Neural cell (in vitro differentiated cells): ENCODE measurements around the gene P2RY8. TPM values are rescaled to one million over a fixed set of nuclear protein-coding genes. Genes with fewer than 3 reads are reported as not detected.

Experiments
- H2AFZ ChIP-seq: fragments of 200-600, 300-800 bp; sonication (generic), shearing (Covaris generic); 2 replicates; pipeline ENCODE4 v1.6.0; 2014; ENCODE audit warnings: low read depth, mild to moderate bottlenecking, antibody characterized with exemption, low read length, moderate library complexity
- H3F3A ChIP-seq: fragments of 200-600 bp; shearing (Covaris generic); 2 replicates; pipeline ENCODE4 v1.6.1; 2016; ENCODE audit warnings: mild to moderate bottlenecking, moderate library complexity, mixed read lengths, antibody characterized with exemption, low read length; ENCODE audit not compliant: insufficient read depth, poor library complexity, severe bottlenecking
- H3K27ac ChIP-seq: fragments of 200-600, 300-800 bp; sonication (generic), shearing (Covaris generic); 2 replicates; pipeline ENCODE4 v1.5.1; 2014; ENCODE audit warnings: mild to moderate bottlenecking, low read length, moderate library complexity
- H3K27me3 ChIP-seq: fragments of 300-800, 200-600 bp; sonication (generic), shearing (Covaris generic); 2 replicates; pipeline ENCODE4 v1.6.0; 2014; ENCODE audit warnings: mild to moderate bottlenecking, low read depth, low read length, moderate library complexity; ENCODE audit not compliant: insufficient read depth
- H3K36me3 ChIP-seq: fragments of 300-800, 200-600 bp; sonication (generic), shearing (Covaris generic); 2 replicates; pipeline ENCODE4 v1.5.1; 2014; ENCODE audit warnings: mild to moderate bottlenecking, antibody characterized with exemption, low read length, moderate library complexity; ENCODE audit not compliant: insufficient read depth
- H3K4me2 ChIP-seq: fragments of 300-800, 200-600 bp; sonication (generic), shearing (Covaris generic); 2 replicates; pipeline ENCODE4 v1.6.0; 2014; ENCODE audit warnings: mild to moderate bottlenecking, low read length
- H3K4me3 ChIP-seq: fragments of 300-800, 200-600 bp; sonication (generic), shearing (Covaris generic); 2 replicates; pipeline ENCODE4 v1.5.1; 2014; ENCODE audit warnings: mild to moderate bottlenecking, low read length, moderate library complexity
- H3K79me2 ChIP-seq: fragments of 200-600 bp; shearing (Covaris generic); replicated peaks from 2 replicates; pipeline ENCODE4 v1.6.0; 2014; ENCODE audit warnings: mild to moderate bottlenecking, low read length, moderate library complexity; ENCODE audit not compliant: insufficient read depth
- H3K9ac ChIP-seq: fragments of 300-800, 200-600 bp; sonication (generic), shearing (Covaris generic); 2 replicates; pipeline ENCODE4 v1.6.1; 2016; ENCODE audit warnings: mild to moderate bottlenecking, low read length, mixed read lengths
- H3K9me2 ChIP-seq: fragments of 200-600 bp; shearing (Covaris generic); 2 replicates; pipeline ENCODE4 v1.6.1; 2016; ENCODE audit warnings: mild to moderate bottlenecking, low read length, mixed read lengths; ENCODE audit not compliant: insufficient read depth
- H3K9me3 ChIP-seq: fragments of 200-600, 300-800 bp; sonication (generic), shearing (Covaris generic); 2 replicates; pipeline ENCODE4 v1.6.1; 2016; ENCODE audit warnings: mild to moderate bottlenecking, mixed run types, low read length, moderate library complexity, mixed read lengths
- H4K20me1 ChIP-seq: fragments of 200-600 bp; shearing (Covaris generic); 2 replicates; pipeline ENCODE4 v1.6.1; 2016; ENCODE audit warnings: mild to moderate bottlenecking, mixed run types; ENCODE audit not compliant: insufficient read depth
- EZH2 ChIP-seq: fragments of 200-600, 300-800 bp; shearing (Covaris generic), sonication (generic); IDR thresholded peaks from 2 replicates; pipeline ENCODE4 v1.6.1; 2014; ENCODE audit warnings: antibody characterized with exemption, low read length, borderline replicate concordance, mild to moderate bottlenecking; ENCODE audit not compliant: insufficient read depth, poor library complexity, severe bottlenecking
- MXI1 ChIP-seq: fragments of 450-650 bp; conservative IDR thresholded peaks from 2 replicates; pipeline ENCODE4 v1.6.1; 2014; ENCODE audit warnings: antibody characterized with exemption, mild to moderate bottlenecking; ENCODE audit not compliant: poor library complexity, severe bottlenecking
- POLR2AphosphoS5 ChIP-seq: IDR thresholded peaks from 2 replicates; pipeline ENCODE4 v1.6.1; 2012
- SMC3 ChIP-seq: fragments of 450-650 bp; conservative IDR thresholded peaks from 2 replicates; pipeline ENCODE4 v1.6.1; 2014; ENCODE audit warnings: antibody characterized with exemption, mild to moderate bottlenecking, moderate library complexity; ENCODE audit not compliant: poor library complexity
- TAF1 ChIP-seq: IDR thresholded peaks from 2 replicates; pipeline ENCODE4 v1.6.1; 2012; ENCODE audit warnings: low read depth
- polyA minus RNA-seq: library from RNA; depleted of rRNA, polyadenylated mRNA; stranded (reverse); fragments of >200 nt; gene quantifications from 2 replicates; pipeline ENCODE4 v1.2.3, GENCODE V29; 2014
- polyA plus RNA-seq: library from polyadenylated mRNA; depleted of rRNA; stranded (reverse); fragments of >200 nt; gene quantifications from 2 replicates; pipeline ENCODE4 v1.2.3, GENCODE V29; 2014
- TF ChIP-seq, protein P1 (sequence below): fragments of 450-650 bp; IDR thresholded peaks from 2 replicates; pipeline ENCODE4 v1.5.1; 2014; ENCODE audit warnings: antibody characterized with exemption, mild to moderate bottlenecking, moderate library complexity; ENCODE audit not compliant: poor library complexity, severe bottlenecking
- TF ChIP-seq, protein P2 (sequence below): IDR thresholded peaks from 2 replicates; pipeline ENCODE4 v1.6.1; 2012; ENCODE audit warnings: borderline replicate concordance

P2RY8 gene, protein sequence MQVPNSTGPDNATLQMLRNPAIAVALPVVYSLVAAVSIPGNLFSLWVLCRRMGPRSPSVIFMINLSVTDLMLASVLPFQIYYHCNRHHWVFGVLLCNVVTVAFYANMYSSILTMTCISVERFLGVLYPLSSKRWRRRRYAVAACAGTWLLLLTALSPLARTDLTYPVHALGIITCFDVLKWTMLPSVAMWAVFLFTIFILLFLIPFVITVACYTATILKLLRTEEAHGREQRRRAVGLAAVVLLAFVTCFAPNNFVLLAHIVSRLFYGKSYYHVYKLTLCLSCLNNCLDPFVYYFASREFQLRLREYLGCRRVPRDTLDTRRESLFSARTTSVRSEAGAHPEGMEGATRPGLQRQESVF
- polyA plus RNA-seq (not detected in 2 replicates), polyA minus RNA-seq (0.24 TPM in 1 of 2 replicates, not detected in the other)

DNA sequence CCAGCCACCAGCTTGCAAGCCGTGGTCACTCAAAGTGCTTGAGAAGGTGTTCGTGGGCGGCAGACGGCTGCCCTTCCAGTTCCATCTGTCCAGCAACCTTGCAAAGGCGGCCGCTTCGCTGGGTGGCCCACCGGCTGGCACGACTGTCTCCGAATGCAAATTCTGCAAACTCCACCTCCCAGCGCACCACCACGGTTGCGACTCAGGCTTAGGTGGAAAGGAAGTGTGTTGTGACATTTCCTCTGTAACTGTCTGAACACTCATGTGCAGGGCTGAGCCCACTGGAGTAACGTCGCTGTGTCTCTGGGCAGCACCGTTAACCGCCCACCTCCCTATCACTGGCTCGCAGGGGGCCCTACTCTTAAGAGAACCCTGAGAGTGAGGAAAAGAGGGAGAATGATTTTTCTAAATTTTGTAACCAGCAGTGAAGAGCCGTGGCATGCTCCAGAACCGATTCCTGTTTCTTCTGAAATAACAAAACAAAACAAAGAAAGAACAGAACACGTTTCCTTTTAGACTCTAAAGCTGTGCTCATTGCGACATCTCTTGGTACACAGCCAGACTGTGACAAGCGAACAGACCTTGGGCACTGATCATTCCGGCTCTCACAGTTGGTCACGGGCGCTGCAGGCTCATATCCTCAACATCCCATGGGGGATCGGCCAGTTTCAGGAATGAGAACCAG is at the start of gene P2RY8:
Gene P2RY8 (minus strand): TSS at position 155 of the 685 bp plus-strand sequence. CDS start 70,627 bp downstream, outside the sequence.
- no peak within 1 kb of the TSS for H2AFZ ChIP-seq
- H3K4me3 ChIP-seq, result no peak within 1 kb of the TSS

GRCh38 chrX:1584237-1585011 is 47.4 kb upstream of the P2RY8 start:
- Histone ChIP-seq H3K27me3 (no peaks in the 10 kb centered on the region), H3K9me2 (no peaks in the 10 kb centered on the region), H2AFZ (no peak overlapping the region), H3K4me3 (no peak overlapping the region), H3F3A (no peaks in the 10 kb centered on the region), H3K36me3 (no peaks in the 10 kb centered on the region), H3K27ac (no peak overlapping the region), H3K9ac (no peak overlapping the region), H4K20me1 (no peaks in the 10 kb centered on the region), H3K79me2 (no peaks in the 10 kb centered on the region), H3K4me2 (no peak overlapping the region), H3K9me3 (no peaks in the 10 kb centered on the region)
- no peak for TF ChIP-seq MXI1
- TF ChIP-seq, protein P1, sequence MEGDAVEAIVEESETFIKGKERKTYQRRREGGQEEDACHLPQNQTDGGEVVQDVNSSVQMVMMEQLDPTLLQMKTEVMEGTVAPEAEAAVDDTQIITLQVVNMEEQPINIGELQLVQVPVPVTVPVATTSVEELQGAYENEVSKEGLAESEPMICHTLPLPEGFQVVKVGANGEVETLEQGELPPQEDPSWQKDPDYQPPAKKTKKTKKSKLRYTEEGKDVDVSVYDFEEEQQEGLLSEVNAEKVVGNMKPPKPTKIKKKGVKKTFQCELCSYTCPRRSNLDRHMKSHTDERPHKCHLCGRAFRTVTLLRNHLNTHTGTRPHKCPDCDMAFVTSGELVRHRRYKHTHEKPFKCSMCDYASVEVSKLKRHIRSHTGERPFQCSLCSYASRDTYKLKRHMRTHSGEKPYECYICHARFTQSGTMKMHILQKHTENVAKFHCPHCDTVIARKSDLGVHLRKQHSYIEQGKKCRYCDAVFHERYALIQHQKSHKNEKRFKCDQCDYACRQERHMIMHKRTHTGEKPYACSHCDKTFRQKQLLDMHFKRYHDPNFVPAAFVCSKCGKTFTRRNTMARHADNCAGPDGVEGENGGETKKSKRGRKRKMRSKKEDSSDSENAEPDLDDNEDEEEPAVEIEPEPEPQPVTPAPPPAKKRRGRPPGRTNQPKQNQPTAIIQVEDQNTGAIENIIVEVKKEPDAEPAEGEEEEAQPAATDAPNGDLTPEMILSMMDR, result no peak
- TF ChIP-seq POLR2AphosphoS5, result no peak
- TF ChIP-seq SMC3, result no peak
- no peak for TF ChIP-seq EZH2
- TF ChIP-seq TAF1, result no peak
- TF ChIP-seq, protein P2, sequence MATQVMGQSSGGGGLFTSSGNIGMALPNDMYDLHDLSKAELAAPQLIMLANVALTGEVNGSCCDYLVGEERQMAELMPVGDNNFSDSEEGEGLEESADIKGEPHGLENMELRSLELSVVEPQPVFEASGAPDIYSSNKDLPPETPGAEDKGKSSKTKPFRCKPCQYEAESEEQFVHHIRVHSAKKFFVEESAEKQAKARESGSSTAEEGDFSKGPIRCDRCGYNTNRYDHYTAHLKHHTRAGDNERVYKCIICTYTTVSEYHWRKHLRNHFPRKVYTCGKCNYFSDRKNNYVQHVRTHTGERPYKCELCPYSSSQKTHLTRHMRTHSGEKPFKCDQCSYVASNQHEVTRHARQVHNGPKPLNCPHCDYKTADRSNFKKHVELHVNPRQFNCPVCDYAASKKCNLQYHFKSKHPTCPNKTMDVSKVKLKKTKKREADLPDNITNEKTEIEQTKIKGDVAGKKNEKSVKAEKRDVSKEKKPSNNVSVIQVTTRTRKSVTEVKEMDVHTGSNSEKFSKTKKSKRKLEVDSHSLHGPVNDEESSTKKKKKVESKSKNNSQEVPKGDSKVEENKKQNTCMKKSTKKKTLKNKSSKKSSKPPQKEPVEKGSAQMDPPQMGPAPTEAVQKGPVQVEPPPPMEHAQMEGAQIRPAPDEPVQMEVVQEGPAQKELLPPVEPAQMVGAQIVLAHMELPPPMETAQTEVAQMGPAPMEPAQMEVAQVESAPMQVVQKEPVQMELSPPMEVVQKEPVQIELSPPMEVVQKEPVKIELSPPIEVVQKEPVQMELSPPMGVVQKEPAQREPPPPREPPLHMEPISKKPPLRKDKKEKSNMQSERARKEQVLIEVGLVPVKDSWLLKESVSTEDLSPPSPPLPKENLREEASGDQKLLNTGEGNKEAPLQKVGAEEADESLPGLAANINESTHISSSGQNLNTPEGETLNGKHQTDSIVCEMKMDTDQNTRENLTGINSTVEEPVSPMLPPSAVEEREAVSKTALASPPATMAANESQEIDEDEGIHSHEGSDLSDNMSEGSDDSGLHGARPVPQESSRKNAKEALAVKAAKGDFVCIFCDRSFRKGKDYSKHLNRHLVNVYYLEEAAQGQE, result no peak

More for the DNA sequence above, at the start of gene P2RY8:
- Histone ChIP-seq H3K9me2 (no peaks in the 10 kb centered on the region), H3F3A (no peaks in the 10 kb centered on the region), H3K9ac (no peak within 1 kb of the TSS), H4K20me1 (no peaks in the 10 kb centered on the region), H3K9me3 (no peaks in the 10 kb centered on the region), H3K4me2 (no peak within 1 kb of the TSS), H3K36me3 (no peaks in the 10 kb centered on the region), H3K27ac (no peak within 1 kb of the TSS), H3K79me2 (no peaks in the 10 kb centered on the region), H3K27me3 (no peaks in the 10 kb centered on the region)
- TF ChIP-seq MXI1, result no peak
- no peak for TF ChIP-seq POLR2AphosphoS5
- TF ChIP-seq SMC3, result no peak
- TF ChIP-seq, protein P1, result no peak
- TF ChIP-seq EZH2, result no peak
- TF ChIP-seq, protein P2, result no peak
